ENCODE measurements around the gene FBLIM1.

Gene FBLIM1

DNA sequence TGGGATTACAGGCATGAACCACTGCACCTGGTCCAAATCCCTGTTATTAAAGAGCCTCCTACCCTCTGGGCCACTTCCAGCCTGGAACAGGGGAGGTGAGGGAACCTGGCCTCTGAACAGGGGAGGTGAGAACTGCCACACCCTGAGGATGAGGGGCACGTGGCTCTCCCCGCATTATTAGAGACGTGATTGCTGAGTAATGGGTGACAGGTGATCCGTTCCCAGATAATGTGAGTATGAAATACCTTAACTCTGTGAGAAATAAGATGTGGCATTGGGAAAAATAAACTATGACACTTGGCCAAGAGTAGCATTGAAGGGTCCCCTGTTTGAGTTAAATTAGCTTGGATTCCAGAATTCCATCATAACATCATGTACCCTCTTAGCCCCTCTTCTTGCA lies 36.2 kb upstream of the FBLIM1 start:
- H3K18ac ChIP-seq (ENCODE audit: low read length): no peak overlapping the region
- H2AFZ ChIP-seq (ENCODE audit: low read length): no peak overlapping the region
- H3K9me3 ChIP-seq (replicated peaks in 1 of 2; ENCODE audit: control insufficient read depth in 2 of 2, insufficient read depth in 1 of 2, low read depth in 1 of 2, low read length in 2 of 2): no peaks in the 10 kb centered on the region
- peaks cover 5% of the 10 kb centered on the region for H3K79me1 ChIP-seq (ENCODE audit: low read depth, low read length)
- H3K14ac ChIP-seq (ENCODE audit: low read length): no peak overlapping the region
- H3K4me1 ChIP-seq (ENCODE audit: control insufficient read depth in 2 of 2, insufficient read depth in 1 of 2, low read depth in 1 of 2, low read length in 2 of 2): no peaks in the 10 kb centered on the region
- peaks cover 0 to 6% (median 0%) of the 10 kb centered on the region in 3 experiments for H3K27me3 ChIP-seq (ENCODE audit: control insufficient read depth in 3 of 3, insufficient read depth in 3 of 3, low read depth in 1 of 3, low read length in 3 of 3)
- no peak overlapping the region for H3K9ac ChIP-seq (ENCODE audit: low read depth, low read length, poor library complexity)
- no peak overlapping the region for H3K4me3 ChIP-seq (ENCODE audit: low read length in 2 of 2)
- no peak overlapping the region for H3K4me2 ChIP-seq (ENCODE audit: insufficient read depth, low read length, poor library complexity, severe bottlenecking)
- no peak overlapping the region for H2BK15ac ChIP-seq (ENCODE audit: low read length)
- no peak for DNase-seq (ENCODE audit: low spot score)
- no peak overlapping the region for H3K27ac ChIP-seq (replicated peaks; ENCODE audit: low read length)
- no peak overlapping the region for H3K4ac ChIP-seq (ENCODE audit: low read length)
- H2BK120ac ChIP-seq (ENCODE audit: low read depth, low read length): no peak overlapping the region
- H4K91ac ChIP-seq (ENCODE audit: low read depth, low read length, poor library complexity): no peak overlapping the region
- no peak overlapping the region for H2AK5ac ChIP-seq (ENCODE audit: low read depth, low read length)
- H3K36me3 ChIP-seq (replicated peaks in 1 of 2; ENCODE audit: control insufficient read depth in 2 of 2, insufficient read depth in 2 of 2, low read length in 2 of 2): peaks cover 50 to 82% of the 10 kb centered on the region in 2 donors
- WGBS, 2 donors (ENCODE audit: extremely low coverage in 2 of 2, insufficient read length in 2 of 2, insufficient replicate concordance in 1 of 2): no CpG with 5 or more reads among the region's 4 CpGs
- no peak overlapping the region for H3K23ac ChIP-seq (ENCODE audit: low read depth, low read length, poor library complexity)
- no peak overlapping the region for H4K8ac ChIP-seq (ENCODE audit: low read depth, low read length)
- H2BK5ac ChIP-seq (ENCODE audit: low read length): no peak overlapping the region
- H2BK12ac ChIP-seq (ENCODE audit: low read length): no peak overlapping the region

DNA sequence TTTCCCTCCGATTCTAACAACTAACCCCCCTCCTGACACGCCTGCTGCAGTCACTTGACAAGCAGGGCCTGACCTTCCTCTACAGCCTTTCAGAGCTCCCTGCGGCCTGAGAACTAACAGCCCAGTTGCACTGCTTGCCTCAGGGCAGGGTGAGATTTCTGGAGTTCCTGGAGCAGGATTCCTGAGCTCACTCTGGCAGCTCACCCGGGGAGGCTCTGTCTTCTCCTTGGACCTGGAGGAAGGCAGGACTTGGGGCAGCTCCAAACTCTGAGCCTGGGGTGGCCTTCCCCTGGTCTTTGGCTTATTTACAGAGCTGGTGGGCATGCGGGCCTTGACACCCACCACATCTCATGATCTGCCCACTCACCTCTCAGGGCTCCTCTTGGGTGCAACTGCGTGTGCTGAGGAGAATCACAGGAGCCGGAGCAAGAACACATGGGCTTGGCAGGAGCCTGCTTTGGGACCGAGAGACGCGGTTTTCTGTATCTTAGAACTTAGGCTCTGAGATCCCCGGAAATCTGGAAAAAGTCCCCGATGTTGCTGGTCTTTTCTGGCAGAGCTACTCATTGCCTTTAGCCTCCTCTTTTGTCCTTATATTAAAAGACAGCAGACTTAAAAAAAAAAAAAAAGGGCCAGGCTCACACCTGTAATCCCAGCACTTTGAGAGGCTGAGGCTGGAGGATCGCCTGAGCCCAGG lies 35.6 kb upstream of the FBLIM1 start:
- DNase-seq (ENCODE audit: low spot score): no peak

DNA sequence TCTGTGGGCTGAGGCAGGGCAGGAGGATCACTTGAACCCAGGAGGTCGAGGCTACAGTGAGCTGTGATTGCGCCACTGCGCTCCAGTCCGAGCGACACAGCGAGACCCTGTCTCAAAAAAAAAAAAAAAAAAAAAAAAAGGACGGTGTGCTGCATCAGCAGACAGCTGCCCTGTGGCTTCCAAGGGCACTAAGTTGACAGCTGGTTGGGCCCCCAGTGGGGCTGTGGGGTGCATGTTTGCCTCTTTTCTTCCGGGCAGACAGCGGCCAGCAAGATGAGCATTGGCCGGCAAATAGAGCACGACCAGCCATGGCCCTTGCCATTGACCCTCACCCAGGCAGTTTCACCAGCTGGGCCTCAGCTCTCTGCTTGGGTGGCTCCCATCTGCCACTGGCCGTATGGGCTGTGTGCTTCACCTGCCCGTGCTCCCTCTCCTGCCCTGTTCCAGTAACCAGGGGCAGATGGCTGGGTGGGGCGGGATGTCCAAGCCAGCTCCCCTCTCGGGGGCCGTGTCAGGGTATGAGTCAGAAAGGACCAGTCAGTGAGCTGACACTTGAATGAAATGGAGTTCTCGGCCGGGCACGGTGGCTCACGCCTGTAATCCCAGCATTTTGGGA lies 34.9 kb upstream of the FBLIM1 start:
- Histone ChIP-seq H2BK15ac (ENCODE audit: low read length) (no peak overlapping the region), H2AFZ (ENCODE audit: low read length) (no peak overlapping the region), H4K8ac (ENCODE audit: low read depth, low read length) (no peak overlapping the region), H3K27ac (replicated peaks; ENCODE audit: low read length) (no peak overlapping the region), H2BK12ac (ENCODE audit: low read length) (peak overlapping the region; percentile 22), H2BK5ac (ENCODE audit: low read length) (peak overlapping the region; percentile 53), H3K9ac (ENCODE audit: low read depth, low read length, poor library complexity) (no peak overlapping the region), H3K23ac (ENCODE audit: low read depth, low read length, poor library complexity) (no peak overlapping the region), H3K79me1 (ENCODE audit: low read depth, low read length) (peaks cover 5% of the 10 kb centered on the region), H3K4me1 (ENCODE audit: control insufficient read depth in 2 of 2, insufficient read depth in 1 of 2, low read depth in 1 of 2, low read length in 2 of 2) (no peaks in the 10 kb centered on the region), H3K14ac (ENCODE audit: low read length) (peak overlapping the region; percentile 56), H3K27me3 (ENCODE audit: control insufficient read depth in 3 of 3, insufficient read depth in 3 of 3, low read depth in 1 of 3, low read length in 3 of 3) (no peaks in the 10 kb centered on the region), H3K36me3 (replicated peaks in 1 of 2; ENCODE audit: control insufficient read depth in 2 of 2, insufficient read depth in 2 of 2, low read length in 2 of 2) (peaks cover 53 to 83% of the 10 kb centered on the region in 2 donors), H3K18ac (ENCODE audit: low read length) (no peak overlapping the region), H3K4me2 (ENCODE audit: insufficient read depth, low read length, poor library complexity, severe bottlenecking) (no peak overlapping the region), H3K4me3 (ENCODE audit: low read length in 2 of 2) (no peak overlapping the region), H2BK120ac (ENCODE audit: low read depth, low read length) (no peak overlapping the region), H3K9me3 (replicated peaks in 1 of 2; ENCODE audit: control insufficient read depth in 2 of 2, insufficient read depth in 1 of 2, low read depth in 1 of 2, low read length in 2 of 2) (no peaks in the 10 kb centered on the region), H4K91ac (ENCODE audit: low read depth, low read length, poor library complexity) (no peak overlapping the region), H3K4ac (ENCODE audit: low read length) (no peak overlapping the region), H2AK5ac (ENCODE audit: low read depth, low read length) (no peak overlapping the region)
- DNase-seq (ENCODE audit: low spot score): no peak
- WGBS, 2 donors (ENCODE audit: extremely low coverage in 2 of 2, insufficient read length in 2 of 2, insufficient replicate concordance in 1 of 2): no CpG with 5 or more reads among the region's 20 CpGs

More for the DNA sequence above, 35.6 kb upstream of the FBLIM1 start:
- no CpG with 5 or more reads among the region's 13 CpGs for WGBS, 2 donors (ENCODE audit: extremely low coverage in 2 of 2, insufficient read length in 2 of 2, insufficient replicate concordance in 1 of 2)
- no peaks in the 10 kb centered on the region for H3K9me3 ChIP-seq (replicated peaks in 1 of 2; ENCODE audit: control insufficient read depth in 2 of 2, insufficient read depth in 1 of 2, low read depth in 1 of 2, low read length in 2 of 2)
- no peak overlapping the region for H2AFZ ChIP-seq (ENCODE audit: low read length)
- H3K79me1 ChIP-seq (ENCODE audit: low read depth, low read length): peaks cover 5% of the 10 kb centered on the region
- peak overlapping the region; percentile 21 for H3K9ac ChIP-seq (ENCODE audit: low read depth, low read length, poor library complexity)
- H3K36me3 ChIP-seq (replicated peaks in 1 of 2; ENCODE audit: control insufficient read depth in 2 of 2, insufficient read depth in 2 of 2, low read length in 2 of 2): peaks cover 50 to 82% of the 10 kb centered on the region in 2 donors
- no peak overlapping the region for H2AK5ac ChIP-seq (ENCODE audit: low read depth, low read length)
- no peak overlapping the region for H2BK120ac ChIP-seq (ENCODE audit: low read depth, low read length)
- no peak overlapping the region for H2BK15ac ChIP-seq (ENCODE audit: low read length)
- H2BK12ac ChIP-seq (ENCODE audit: low read length): no peak overlapping the region
- no peak overlapping the region for H2BK5ac ChIP-seq (ENCODE audit: low read length)
- H3K27ac ChIP-seq (replicated peaks; ENCODE audit: low read length): no peak overlapping the region
- H3K4me3 ChIP-seq (ENCODE audit: low read length in 2 of 2): no peak overlapping the region
- H4K91ac ChIP-seq (ENCODE audit: low read depth, low read length, poor library complexity): no peak overlapping the region
- peaks cover 0 to 4% (median 0%) of the 10 kb centered on the region in 3 experiments for H3K27me3 ChIP-seq (ENCODE audit: control insufficient read depth in 3 of 3, insufficient read depth in 3 of 3, low read depth in 1 of 3, low read length in 3 of 3)
- H3K4ac ChIP-seq (ENCODE audit: low read length): no peak overlapping the region
- H3K23ac ChIP-seq (ENCODE audit: low read depth, low read length, poor library complexity): peak overlapping the region; percentile 65
- H3K4me2 ChIP-seq (ENCODE audit: insufficient read depth, low read length, poor library complexity, severe bottlenecking): no peak overlapping the region
- no peak overlapping the region for H3K18ac ChIP-seq (ENCODE audit: low read length)
- no peaks in the 10 kb centered on the region for H3K4me1 ChIP-seq (ENCODE audit: control insufficient read depth in 2 of 2, insufficient read depth in 1 of 2, low read depth in 1 of 2, low read length in 2 of 2)
- no peak overlapping the region for H4K8ac ChIP-seq (ENCODE audit: low read depth, low read length)
- no peak overlapping the region for H3K14ac ChIP-seq (ENCODE audit: low read length)
